ENCODE data around the gene ZNF385A.
"Not testable (repeated sequence)": the region's sequence is repeated elsewhere in the genome, so short reads cannot be mapped to it uniquely, and the experiment has no call there.

ZNF385A gene

DNA sequence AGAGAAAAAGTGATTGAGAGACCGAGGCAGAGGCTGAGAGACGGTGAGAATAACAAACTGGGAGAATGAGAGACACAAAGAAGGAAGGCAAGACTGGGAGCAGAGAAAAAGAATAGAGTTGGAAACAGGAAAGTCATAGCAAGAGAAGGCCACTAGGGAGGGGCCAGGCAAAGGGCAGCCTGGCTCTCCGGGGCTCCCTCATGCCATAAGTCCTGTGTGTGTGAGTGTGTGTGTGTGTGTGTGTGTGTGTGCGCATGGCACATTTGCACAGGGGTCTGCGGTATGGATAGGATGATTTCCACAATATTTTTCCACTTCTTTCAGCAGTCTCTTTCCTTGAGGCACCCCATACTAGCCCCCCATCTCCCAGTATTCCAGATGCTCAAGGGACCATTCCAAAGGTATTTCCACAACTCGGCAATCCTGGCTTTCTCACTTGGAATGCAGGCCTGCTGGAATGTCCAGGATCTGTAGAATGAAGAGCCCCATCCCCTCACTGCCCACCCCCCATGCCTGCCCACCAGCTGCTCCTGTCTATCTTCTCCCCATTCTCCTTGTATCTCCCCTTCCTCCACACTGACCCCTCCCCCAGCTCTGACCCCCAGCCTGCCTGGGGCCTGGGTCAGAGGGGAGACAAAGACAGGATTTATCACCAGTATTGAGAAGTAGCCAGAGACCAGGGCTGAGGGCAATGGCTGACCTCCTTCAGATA is 29.3 kb downstream of the ZNF385A start:
- DNase-seq (ENCODE audit: low read depth), result no peak

DNA sequence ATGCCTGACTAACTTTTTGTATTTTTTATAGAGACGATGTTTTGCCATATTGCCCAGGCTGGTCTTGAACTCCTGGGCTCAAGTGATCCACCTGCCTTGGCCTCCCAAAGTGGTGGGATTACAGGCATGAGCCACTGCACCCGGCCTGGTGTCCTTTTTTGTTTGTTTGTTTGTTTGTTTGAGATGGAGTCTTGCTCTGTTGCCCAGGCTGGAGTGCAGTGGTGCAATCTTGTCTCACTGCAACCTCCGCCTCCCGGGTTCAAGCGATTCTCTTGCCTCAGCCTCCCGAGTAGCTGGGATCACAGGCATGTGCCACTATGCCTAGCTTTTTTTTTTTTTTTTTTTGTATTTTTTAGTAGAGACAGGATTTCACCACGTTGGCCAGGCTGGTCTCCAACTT is 30.3 kb downstream of the ZNF385A start:
- not testable (repeated sequence) for DNase-seq (ENCODE audit: low read depth)

DNA sequence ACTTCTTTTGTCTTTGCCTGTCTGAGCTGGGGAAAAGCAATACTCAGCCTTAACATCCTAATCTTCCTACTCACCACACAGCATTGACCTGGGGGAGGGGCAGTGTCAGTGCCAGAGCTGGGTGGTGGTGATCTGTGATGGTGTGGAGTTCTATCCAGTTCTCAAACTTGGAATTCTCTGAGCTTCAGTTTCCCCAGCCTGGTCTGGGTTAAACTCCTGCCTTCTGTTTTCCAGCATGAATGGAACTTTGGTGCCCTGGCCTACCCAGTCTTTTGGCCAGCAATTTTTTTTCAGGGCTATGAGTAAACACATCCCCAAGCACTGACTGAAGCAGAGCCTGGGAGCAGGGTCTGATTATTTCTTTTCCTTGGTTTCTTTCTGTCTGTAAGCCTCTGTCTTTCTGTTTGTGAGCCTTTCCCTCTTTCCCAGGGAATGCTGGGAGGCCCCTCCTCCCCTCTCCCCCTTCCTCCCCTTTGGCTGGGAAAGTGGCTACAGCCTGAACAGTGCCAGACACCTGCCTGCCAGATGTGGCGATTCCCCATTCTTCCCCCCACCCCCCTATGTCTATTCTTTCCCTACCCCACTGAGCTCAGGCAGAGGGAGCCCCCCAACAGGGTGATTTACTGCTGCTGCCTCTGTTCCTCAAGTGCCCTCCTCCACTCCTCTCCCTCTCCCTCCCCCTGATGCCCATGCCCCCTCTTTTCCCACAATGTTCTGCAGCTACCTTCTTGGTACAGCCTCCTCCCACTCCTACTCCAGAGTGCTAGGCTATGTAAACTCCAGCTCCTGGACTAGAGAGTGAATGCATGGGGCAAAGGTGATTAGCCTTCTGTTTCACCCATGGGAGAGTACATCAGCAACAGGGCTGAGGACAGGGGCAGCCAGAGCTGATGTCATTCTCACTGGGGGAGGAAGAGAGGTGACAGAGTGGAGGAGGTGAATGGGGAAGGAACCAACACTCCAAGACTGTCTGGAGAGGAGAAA is 31.4 kb downstream of the ZNF385A start:
- DNase-seq (ENCODE audit: low read depth), result no peak

DNA sequence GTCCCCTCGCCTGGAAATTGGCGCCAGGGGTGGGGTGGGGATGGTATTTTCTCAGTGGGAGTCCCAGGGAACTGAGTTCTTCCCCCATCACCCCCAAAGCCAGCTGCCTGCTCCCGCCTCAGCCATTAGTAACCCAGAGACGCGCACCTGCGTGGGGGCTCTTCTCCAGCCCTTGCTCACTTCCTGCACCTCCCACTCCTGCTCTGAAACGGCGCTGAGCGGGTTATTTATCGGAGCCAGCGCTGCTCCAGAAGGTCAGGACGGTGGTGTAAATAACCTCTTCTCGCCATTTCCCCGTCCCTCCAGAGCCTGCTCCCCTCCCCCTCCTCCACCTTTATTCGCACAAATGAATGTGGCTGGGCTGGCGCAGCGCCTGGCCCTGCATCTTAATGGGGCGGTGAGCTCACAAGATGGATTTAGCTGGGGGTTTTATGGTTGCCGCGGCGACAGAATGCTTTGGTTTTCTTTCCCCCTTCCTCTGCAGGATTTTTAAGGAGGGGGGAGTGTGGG is 32.5 kb downstream of the ZNF385A start:
- no peak for DNase-seq (ENCODE audit: low read depth)

DNA sequence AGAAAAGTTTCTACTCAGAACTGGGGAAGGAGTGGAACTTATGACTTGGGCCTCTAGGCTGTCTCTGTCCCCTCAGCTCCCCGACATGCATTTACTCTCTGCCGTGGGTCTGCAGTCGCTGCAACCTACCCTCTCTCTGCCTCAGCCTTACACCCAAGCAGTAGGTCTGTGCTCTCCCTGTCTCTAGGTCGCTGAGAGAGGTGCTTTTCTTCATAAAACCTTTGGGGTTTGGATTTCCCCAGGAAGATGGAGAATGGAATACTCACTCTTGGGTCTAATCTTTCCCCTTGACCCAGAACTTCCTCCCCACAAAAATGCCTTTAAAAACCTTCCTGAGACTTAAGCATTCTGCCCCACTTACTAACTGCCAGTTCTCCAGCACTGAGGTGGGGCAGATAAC is 33.2 kb downstream of the ZNF385A start:
- no peak for DNase-seq (ENCODE audit: low read depth)

DNA sequence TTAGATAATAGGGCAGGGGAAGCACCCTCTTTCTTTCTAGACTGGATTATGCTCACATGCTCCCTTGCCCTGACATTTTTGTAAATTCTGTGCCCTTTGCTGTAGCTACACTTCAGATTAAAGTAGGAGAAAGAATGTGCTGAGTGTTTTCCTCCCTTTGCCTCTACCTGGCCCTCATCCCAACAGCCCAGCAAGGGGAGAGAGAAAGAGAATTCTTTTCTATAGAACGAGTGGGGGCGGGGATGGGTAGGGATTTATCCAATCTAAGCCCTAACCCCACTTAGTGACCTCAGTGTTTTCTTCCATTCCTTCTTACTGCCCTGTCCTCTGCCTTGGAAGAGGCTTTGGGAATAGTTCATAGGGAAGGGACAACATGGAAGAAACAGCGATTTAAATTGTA is 33.8 kb downstream of the ZNF385A start:
- DNase-seq (ENCODE audit: low read depth), result no peak

DNA sequence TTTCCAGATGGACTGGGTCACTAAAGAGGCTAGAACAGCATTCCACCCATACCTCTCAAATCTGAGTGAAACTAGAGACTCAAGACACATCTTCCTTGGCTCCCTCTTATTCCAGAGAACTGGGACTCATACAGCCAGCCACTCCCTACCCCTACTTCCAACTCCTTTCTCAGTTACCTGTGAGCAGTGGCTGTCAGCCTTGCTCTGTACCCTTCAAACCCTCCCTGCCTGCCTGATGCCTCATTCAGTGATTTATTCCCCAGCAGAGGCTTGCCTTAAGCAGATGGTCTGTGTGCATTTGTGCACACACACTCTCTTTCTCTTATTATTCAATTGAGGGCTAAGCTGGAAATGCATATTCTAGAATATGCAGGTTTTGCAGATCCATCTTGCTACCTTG is 34.9 kb downstream of the ZNF385A start:
- DNase-seq (ENCODE audit: low read depth), result no peak

DNA sequence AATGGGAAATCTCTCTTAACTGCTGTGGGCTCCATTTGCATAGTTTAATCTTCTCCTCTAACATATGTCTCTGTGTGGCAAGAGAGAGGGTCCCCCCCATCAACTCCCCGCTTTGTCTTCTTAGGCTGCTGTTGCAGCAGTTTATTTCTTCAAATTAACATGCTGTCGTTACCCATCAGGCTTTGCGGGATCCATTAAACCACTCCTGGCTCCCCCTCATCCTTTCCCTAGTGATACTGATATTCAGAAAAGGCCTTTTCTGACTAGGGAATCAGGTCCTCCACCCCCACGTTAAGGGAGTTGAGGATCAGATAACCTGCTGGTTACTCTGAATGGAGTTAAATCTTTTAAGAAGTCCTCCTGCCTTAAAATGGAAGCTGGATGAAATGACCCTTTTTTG is 35.5 kb downstream of the ZNF385A start:
- DNase-seq (ENCODE audit: low read depth), result no peak

DNA sequence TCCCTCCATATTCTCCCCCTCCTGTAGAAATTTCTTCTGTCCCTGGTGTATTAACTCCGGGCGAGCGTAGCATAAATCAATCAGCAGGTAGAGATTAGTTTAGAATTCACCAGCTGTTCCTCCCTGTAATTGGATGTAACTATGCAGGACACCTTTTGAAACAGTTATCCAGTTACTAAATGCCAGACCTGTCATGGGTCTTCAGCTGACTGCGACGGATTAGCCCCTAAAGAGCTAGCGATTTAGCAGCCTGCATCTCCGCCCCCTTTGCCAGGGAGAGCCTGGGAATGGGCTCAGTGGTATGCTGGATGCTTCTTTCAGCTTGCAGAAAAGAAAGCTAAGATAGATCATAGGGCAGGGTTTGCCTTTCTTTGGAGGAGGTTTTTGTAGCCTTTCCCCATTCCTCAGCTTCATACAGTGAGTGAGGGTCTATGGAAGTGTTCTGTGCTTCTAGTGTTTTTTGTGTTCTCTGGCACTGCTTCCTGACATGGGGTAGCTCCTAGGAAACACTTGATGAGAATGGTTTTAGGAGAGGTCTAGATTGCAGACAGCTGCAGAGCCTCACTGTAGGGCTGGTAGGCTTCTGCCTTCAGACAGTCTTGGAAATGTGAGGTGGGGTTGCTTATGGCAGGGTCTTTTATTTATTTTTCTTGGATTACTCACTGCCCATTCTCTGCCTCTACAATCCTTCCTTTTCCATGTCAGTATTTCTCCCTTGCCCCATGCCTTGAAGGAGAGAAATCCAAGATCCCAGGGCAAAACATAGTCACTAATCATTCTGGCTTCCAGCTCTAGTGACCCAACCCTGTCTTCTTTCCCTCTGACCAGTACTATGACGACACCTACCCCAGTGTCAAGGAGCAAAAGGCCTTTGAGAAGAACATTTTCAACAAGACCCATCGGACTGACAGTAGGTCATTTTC is 42.9 kb downstream of the ZNF385A start:
- DNase-seq (ENCODE audit: low read depth), result no peak

DNA sequence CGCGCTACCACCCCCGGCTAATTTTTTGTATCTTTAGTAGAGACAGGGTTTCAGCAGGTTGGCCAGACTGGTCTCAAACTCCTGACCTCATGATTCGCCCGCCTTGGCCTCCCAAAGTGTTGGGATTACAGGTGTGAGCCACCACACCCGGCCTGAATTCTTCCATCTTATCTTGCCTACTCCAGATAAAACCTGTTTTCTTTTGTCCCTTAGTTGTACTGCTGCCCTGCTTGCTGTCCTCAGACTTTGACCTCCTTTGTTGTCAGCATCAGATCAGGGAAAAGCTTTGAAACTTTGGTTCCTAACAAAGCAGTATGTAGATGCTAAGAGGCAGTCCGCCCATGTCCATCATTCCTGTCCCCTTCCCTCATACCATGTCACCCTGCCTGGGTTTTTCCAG is 43.7 kb downstream of the ZNF385A start:
- DNase-seq (ENCODE audit: low read depth), result no peak

DNA sequence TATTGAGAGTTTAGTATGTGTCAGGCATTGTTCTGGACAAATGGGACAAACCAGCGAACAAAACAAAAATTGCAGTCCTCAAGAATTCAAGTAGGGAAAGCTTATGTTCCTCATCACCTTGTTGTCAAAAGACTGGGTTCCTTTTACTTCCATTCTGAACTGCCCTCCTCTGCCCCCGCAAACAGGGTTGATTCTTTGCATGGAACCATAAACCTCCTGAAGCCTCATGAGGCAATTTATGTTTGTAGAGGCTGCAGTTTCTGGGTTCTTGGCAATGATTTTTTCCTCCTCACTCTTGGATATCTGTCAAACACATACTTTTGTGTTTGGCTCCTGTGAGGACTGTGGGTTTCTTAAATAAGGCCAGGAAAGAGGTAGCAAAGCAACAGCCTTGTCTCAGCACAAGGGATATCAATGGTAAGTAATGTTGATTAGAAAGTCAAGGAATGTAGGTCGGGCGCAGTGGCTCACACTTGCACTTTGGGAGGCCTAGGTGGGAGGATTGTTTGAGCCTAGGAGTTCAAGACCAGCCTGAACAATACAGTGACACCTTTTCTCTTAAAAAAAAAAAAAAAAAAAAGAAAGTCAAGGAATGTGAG is 45.7 kb downstream of the ZNF385A start:
- DNase-seq (ENCODE audit: low read depth), result no peak

DNA sequence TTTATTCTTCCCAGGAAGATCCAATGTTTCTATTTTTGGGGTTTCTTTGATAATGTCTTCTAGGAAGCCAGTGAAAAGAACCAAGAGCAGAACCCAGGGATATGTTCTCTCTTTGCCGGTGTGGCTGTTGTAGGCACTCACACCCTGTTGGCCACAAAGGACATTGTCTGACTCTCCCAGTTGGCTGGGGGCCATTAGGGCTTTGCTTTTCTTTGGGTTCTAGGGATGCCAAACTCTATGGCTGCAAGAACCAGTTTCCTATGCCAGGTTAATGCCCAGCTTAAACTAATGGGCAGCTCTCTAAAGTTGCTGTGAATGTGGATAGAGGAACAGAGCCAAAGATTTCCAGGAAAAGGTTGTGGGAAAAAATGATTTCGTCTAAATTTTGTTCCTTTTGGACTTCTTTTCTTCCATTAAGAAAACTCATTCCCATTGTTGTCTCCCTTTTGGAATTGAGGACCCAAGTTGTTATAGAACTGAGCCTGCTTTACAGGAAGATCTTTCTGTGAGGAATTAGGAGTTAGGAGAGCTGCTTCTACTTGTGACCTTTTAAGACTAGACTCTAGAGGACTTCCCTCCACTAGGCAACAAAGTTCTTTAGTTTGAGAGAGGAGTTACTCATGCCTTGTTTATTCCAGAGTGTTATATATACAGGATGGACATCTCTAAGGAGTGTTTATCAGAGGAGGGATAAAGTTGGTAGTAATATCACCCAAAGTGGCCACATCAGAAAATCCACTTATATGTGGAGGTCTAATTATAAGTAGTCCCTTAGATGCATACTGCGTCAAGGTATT is 46.5 kb downstream of the ZNF385A start:
- no peak for DNase-seq (ENCODE audit: low read depth)

DNA sequence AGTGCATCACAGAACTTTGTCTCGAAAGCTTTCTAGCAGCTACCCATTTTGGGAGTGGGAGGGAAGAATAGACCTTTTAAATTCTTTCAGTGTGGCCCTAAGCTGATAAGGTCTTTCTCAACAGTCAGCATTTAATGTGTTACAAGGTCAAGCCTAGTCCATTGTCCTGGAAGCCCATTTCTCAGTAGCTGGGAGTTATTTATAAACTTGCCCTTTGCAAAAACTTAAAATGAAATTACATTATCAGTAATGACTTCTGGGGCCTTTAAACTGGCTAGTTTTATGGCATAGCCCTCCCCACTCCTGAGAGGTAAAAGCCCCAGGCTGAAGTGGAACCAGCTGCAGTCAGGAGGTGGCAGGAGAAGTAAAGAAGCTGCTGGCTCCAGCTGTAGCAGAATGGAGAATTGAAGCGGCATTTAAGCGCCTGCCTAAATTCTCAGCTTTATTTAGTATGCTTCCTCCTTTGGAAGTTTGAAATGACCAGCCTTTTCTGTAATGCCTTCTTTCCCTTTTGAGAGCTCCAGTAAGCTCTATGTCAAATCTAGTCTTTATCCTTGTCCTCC is 47.2 kb downstream of the ZNF385A start:
- DNase-seq (ENCODE audit: low read depth), result no peak

DNA sequence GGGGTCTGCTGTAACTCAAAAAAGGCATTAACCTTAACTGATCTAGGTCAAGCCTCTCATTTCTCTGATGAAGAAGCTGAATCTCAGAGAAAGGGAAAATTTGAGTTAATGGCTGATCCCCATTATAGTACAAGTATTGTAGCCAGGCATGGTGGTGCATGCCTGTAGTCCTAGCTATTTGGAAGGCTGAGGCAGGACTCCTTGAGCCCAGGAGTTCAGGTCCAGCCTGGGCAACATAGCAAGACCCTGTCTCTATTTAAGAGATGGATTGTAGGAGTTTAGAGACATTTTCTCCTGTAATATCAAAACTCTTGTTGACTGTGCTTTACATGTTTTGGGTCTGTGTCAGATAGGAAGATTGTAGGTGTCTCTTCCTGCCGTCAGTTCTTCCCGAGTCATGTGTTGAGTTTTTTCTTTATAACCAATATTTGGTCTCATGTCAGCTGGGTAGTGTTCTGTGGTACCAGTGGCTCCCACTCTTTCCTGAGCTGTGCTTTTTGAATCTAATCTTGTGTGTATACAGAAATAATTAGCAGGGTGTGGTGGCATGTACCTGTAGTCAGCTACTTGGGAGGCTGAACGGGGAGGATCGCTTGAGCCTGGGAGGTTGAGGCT is 51.0 kb downstream of the ZNF385A start:
- DNase-seq (ENCODE audit: low read depth), result no peak

DNA sequence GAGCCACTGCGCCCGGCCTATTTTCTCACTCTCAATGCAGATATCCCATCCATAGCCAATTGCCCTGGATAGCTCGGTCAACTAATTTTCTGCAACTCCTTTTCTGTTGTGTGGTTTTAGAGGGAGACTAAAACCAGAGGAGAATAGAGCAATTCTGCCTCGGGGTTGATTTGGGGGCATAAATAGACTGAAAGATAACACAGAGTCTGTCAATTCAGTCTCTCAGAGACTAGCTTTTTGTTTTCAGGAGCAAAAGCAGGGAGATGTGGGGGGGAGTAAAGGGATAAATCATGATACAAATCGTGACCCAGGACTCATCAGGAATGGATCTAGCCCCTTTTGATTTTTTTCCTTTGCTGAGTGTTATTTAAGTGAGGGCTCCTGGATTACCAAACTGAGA is 53.1 kb downstream of the ZNF385A start:
- DNase-seq (ENCODE audit: low read depth), result no peak

DNA sequence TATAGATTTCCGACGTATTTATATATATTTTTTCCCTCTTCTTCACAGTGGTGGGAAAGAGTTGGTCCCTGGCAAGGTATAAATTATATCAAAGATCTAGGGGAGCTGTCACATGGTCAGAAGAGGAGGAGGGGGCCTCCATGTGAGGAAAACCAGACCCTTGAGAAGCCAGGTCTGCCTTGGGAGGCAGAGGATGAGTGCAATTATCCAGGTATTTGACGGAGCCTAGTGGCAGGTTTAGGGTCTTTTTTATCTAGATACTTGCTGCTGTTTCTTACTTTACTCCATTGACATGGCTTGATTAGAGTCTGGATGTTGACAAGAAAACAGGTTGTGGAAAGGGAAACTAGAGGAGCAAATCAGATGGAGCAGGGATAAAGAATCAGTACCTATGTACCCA is 54.1 kb downstream of the ZNF385A start:
- DNase-seq (ENCODE audit: low read depth), result no peak

DNA sequence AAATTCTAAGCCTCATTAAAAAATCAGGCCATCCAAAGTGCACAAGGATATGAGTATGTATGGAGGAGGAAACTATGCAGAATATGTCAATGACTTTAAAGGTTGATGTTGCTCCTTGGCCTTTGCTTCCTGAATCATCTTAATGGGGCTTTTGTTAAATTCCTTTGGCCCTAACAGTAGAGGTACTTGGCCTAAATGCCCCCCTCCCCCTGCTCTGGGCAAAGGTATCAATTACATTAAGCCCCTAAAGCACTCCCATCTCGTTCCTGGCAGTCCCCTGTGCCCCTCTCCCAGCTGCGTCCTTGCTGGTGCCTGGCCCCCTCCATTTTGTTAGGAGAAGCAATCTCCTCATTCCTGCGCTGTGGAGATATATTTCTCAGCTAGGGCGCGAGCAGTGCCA is 54.8 kb downstream of the ZNF385A start:
- no peak for DNase-seq (ENCODE audit: low read depth)

DNA sequence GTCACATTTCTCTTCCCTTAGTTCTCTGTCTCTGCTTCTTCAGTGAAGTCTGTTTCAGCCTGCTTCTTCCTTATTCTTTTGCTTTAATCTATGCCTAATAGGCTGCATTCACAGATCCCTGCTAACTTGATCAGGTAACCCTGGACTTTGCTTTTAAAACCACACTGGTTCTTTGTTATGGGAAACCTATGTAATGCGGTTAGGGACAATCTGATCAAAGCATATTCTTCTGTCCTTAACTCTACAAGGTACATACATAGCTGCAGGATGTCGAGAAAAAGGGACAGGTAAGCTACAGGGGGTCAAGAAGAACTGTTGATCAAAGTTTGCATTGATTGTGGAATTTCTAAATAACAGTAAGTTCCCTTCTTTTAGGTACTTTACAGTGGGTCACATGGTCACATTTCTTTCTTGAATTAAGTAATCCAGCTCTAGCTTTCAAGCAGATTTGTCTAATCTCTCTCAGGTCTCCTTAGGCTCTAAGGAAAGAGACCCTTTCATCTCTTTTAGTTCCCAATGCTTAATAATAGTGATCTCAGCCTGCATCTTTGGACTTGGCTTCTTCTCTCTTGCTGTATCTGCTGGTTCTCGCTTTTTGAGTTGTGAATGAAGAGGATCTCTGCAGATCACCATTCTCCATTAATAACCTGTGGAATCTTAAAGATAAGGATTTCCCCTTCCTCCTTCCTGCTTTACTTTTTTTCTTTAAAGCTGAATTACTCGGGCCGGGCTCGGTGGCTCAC is 55.8 kb downstream of the ZNF385A start:
- DNase-seq (ENCODE audit: low read depth), result no peak

DNA sequence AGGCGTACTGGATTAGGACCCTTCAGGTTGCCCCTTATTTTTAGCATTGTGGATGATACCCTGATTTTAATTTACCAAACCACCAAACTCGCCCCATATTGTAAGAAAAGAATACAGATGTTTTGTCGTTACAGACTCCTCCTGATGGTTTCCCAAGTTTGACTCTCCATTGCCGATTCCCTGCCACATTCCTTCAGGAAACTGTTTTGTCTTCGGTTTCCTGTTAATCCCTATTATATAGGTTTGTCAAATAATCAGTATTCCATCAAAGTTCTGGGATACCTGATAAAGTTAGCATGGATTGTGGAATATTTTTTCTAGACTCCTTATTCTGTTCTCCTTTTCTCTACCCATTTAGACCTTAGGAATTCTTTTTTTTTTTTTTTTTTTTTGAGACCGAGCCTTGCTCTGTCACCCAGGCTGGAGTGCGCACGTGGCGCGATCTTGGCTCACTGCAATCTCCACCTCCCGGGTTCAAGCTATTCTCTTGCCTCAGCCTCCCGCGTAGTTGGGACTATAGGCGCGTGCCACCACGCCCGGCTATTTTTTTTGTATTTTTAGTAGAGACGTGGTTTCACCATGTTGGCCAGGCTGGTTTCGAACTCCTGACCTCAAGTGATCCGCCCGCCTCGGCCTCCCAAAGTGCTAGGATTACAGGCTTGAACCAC is 59.0 kb downstream of the ZNF385A start:
- DNase-seq (ENCODE audit: low read depth), result not testable (repeated sequence)
